ENCODE results near the gene MINDY4B. TPM values are rescaled to one million over a fixed set of nuclear protein-coding genes. Genes with fewer than 3 reads are reported as not detected.

The MINDY4B gene
- total and polyA plus RNA-seq, 2 of the 8 experiments (the other 6 are each of a cell fraction or from before 2014, with no cell fraction given) = not detected

- TF ChIP-seq, protein P1, sequence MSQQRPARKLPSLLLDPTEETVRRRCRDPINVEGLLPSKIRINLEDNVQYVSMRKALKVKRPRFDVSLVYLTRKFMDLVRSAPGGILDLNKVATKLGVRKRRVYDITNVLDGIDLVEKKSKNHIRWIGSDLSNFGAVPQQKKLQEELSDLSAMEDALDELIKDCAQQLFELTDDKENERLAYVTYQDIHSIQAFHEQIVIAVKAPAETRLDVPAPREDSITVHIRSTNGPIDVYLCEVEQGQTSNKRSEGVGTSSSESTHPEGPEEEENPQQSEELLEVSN (IDR thresholded peaks at IDR 0.05) = no peak
Measured at GRCh38 chr3:150877303-150877702, 27.9 kb downstream of the MINDY4B start (continued).

Data from H1 (cell line).